ENCODE results near the gene TNS1.

GRCh38 chr2:218043100-218043499 lies 40.3 kb upstream of the TNS1 start:
- TF ChIP-seq POLR2A (IDR thresholded peaks at IDR 0.05) (no peak), CTCF (IDR thresholded peaks at IDR 0.05) (no peak)

All from thyroid gland (tissue), 4 donors.